GM10266 (cell line): ENCODE measurements around the gene HSD11B1.

ENCODE experiments used
- DNase-seq: peaks from one replicate; pipeline ENCODE4 v3.0.0; 2012; ENCODE audit errors: extremely low spot score
- TF ChIP-seq, protein P1 (sequence below): IDR thresholded peaks from 2 replicates; pipeline ENCODE4 v1.5.1; 2012; ENCODE audit warnings: mild to moderate bottlenecking, low read depth; ENCODE audit not compliant: control insufficient read depth, insufficient read depth; ENCODE audit errors: missing control alignments

HSD11B1 gene

DNA sequence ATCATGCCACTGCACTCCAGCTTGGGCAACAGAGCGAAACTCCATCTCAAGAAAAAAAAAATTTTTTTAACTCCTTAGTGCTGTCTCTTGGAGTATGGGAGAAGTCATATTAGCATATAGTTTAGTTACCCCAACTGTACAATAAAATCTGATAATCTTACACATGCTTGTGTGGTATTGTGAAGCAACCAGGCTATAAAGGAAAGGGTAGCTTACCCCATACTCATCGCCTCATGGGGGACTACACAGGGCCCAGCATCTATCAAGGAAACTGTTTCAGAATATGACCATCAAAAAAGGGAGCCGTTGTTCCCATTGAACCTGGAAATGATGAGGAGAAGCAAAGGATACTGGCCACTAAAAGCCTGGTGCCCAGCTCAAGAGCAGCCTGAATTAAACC, 48.2 kb downstream of the HSD11B1 start:
- no peak for DNase-seq
- TF ChIP-seq, protein P1, sequence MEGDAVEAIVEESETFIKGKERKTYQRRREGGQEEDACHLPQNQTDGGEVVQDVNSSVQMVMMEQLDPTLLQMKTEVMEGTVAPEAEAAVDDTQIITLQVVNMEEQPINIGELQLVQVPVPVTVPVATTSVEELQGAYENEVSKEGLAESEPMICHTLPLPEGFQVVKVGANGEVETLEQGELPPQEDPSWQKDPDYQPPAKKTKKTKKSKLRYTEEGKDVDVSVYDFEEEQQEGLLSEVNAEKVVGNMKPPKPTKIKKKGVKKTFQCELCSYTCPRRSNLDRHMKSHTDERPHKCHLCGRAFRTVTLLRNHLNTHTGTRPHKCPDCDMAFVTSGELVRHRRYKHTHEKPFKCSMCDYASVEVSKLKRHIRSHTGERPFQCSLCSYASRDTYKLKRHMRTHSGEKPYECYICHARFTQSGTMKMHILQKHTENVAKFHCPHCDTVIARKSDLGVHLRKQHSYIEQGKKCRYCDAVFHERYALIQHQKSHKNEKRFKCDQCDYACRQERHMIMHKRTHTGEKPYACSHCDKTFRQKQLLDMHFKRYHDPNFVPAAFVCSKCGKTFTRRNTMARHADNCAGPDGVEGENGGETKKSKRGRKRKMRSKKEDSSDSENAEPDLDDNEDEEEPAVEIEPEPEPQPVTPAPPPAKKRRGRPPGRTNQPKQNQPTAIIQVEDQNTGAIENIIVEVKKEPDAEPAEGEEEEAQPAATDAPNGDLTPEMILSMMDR = no peak

DNA sequence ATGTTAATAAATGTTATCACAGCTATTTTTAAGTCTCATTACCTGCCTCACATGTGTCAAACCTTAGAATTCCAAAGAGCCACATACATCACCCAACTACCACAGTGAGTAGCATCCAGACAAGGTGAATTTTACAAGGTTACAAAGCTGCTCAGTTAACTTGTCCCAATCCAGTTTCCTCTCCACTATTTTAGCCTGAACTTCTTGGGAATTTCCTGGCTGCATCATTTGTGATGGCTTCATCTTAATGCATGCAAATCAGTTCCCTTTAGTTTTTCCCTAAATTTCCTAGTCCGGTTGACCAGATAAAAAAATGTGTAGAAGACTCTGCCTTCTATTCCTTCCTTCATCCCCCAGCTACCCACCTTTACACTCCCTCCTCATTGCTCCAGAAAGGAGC, 50.6 kb downstream of the HSD11B1 start:
- no peak for DNase-seq
- TF ChIP-seq, protein P1 = no peak

DNA sequence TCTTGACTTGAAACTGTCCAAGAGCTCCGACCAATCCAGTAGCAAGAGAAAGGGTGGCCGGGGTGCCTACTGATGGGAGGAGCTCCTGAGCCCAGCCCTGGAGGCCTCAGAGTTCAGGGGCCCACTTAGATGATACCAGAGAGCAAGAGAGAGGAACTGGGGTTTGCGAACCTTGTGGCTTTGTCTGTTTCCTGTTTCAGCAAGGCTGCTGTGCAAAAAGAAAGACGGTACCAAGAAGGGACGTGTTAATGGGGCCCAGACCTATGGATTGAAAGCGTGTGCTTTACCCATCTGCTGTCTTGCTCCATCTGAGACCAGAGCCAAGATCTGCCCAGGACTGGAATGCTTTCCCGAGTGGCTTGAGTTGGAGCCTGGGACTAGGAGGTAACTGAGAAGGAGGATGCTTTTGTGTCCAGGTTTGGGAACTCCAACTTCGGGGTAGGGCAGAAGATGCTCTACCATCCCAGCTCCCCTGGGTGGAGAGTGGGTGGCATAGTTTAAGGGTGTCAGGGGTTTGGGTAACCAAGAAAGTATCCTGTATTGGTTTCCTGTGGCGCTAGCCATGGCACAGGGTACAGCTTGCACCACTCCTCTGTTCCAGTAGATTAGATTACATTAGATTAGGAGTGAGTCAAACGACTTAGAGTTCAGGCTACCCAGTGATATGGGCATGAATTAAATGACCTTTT, 51.4 kb downstream of the HSD11B1 start, which contains the start of gene TRAF3IP3:
TSS of gene TRAF3IP3 (plus strand) at position 128 of the 689 bp plus-strand sequence. CDS start 3,987 bp downstream, outside the sequence.
- DNase-seq = peak; percentile 69
- TF ChIP-seq, protein P1 = no peak

DNA sequence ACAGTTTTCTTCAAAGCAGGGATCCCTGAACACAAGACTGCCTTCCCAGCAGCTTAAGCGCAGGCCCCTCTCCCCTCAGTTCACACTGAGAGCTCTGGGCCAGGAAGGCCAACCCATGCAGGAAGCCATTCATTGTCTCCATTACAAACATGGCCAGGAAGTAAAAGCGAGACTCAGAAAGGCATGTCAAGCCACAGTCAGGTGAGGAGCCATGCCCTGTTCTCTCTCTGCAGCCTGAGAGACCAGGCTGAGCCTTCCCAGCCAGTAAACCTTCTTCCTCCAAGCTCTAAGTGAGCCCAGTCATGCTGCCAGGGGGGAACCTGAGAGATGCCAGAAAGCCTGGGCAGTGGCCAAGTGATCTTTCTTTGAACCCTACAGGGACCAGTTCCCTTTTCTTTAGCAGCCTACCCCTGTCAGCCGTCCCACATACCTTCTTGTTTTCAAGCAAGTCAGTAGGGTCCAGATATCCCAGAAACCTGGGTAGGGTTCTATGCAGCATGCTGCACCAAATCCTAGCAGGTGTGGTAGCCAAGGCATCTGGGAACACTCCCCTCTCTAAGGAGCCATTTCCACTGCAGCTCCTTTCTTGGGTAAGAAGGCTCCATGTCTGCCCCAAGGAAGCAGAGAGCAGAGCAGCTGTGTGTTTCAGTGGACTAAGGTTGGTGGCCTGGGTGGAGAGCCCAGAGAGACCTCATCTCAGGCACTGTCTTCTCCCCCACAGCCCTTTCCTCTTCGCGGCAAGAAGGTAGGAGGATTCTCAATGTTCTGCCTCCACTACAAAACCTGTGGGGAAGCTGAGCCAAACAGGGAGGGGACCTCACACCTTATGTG, 52.2 kb downstream of the HSD11B1 start:
- TF ChIP-seq, protein P1 = no peak
- peak; percentile 26 for DNase-seq

DNA sequence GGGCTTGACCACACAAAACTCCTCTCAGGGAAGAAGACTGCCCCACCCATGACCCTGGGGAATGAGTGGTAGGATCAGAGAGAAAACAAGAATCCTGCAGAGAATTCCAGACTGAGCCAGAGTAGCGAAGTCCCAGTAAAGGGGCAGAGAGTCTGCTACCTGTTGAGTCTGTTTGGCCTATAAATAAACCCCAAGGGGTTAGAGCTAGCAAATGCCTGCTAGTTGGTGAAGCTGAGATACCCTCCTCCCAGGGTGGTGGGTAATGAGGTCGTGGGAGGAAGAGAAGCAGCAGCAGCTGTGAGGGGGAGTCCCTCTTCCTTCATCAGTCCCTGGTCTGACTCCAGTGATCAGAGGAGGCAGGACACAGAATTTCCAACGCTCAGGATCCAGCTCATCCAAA, 53.8 kb downstream of the HSD11B1 start:
- TF ChIP-seq, protein P1 = no peak
- no peak for DNase-seq

DNA sequence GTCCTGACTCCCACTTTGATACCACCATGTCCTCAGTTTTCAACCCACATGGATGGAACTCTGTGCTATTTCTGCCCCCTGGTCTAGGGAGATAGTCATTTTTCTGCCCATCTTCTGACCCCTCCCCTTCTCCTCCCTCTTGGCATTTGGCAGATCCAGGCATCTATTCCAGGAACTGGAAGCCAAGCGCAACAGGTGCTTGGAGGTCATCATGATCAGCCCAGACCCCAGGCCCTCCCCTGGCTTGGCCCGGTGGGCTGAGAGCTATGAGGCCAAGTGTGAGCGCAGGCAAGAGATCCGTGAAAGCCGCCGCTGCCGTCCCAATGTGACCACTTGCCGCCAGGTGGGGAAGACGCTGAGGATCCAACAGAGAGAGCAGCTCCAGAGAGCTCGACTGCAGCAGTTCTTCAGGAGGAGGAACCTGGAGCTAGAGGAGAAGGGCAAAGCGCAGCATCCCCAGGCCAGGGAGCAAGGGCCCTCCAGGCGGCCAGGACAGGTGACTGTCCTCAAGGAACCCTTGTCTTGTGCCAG, 55.2 kb downstream of the HSD11B1 start:
- TF ChIP-seq, protein P1 = no peak
- DNase-seq = no peak
